Endothelial cell of umbilical vein (primary cell): Measurements from ENCODE around the gene MOK. TPM values are rescaled to one million over a fixed set of nuclear protein-coding genes. Genes with fewer than 3 reads are reported as not detected.

Source experiments
- BruUV-seq: library from RNA; stranded (reverse); fragments of 400-500 nt; replicated peaks from 2 replicates; lab custom pipeline; 2021; lab: Mats Ljungman, UMichigan
- CTCF ChIA-PET: fragments of 300-600, 350-600 bp; sonication (Branson Sonifier 250); formaldehyde crosslinking; loops from one replicate; lab custom pipeline; 2021; ENCODE audit warnings: antibody characterized with exemption, inconsistent platforms; lab: Charles Lee
- POLR2A ChIA-PET: fragments of 300-600, 350-600 bp; sonication (Branson Sonifier 250); formaldehyde crosslinking; loops from one replicate; lab custom pipeline; 2021; ENCODE audit warnings: antibody characterized with exemption, inconsistent platforms; lab: Charles Lee
- DNase-seq: peaks from one replicate; pipeline ENCODE4 v3.0.0-alpha.2; 2011; ENCODE audit warnings: low read depth, low spot score
- FAIRE-seq: peaks from 2 replicates; lab custom pipeline; 2011; peaks lifted over from hg19 to GRCh38; lab: Jason Lieb, UNC
- H2AFZ ChIP-seq: 2 replicates; pipeline ENCODE4 v1.6.0; 2012; ENCODE audit warnings: low read depth, low read length, control low read depth, inconsistent platforms
- H3K27ac ChIP-seq: 2 replicates; pipeline ENCODE4 v1.5.1; 2011; ENCODE audit warnings: low read depth, mild to moderate bottlenecking, control low read depth, low read length, moderate library complexity; ENCODE audit not compliant: insufficient read depth
- H3K27me3 ChIP-seq, 2 experiments: 2 replicates each; pipeline versions ENCODE4 v1.6.0 to v1.6.1; 2011; ENCODE audit warnings: low read length in 2 of 2, mixed read lengths in 1 of 2; ENCODE audit not compliant: control insufficient read depth in 2 of 2, insufficient read depth in 2 of 2
- H3K36me3 ChIP-seq, 2 experiments: 2 replicates in 1 of 2; 3 replicates in 1 of 2; pipeline ENCODE4 v1.5.1; 2011; ENCODE audit warnings: low read length in 2 of 2, mild to moderate bottlenecking in 1 of 2, moderate library complexity in 1 of 2; ENCODE audit not compliant: control insufficient read depth in 2 of 2, insufficient read depth in 2 of 2; ENCODE audit errors: extremely low read depth in 1 of 2
- H3K4me1 ChIP-seq: 3 replicates; pipeline ENCODE4 v1.5.1; 2011; ENCODE audit warnings: mild to moderate bottlenecking, low read length; ENCODE audit not compliant: control insufficient read depth, insufficient read depth; ENCODE audit errors: extremely low read depth
- H3K4me2 ChIP-seq: 2 replicates; pipeline ENCODE4 v1.6.1; 2011; ENCODE audit warnings: low read length, control low read depth, mixed read lengths; ENCODE audit not compliant: insufficient read depth
- H3K4me3 ChIP-seq, 3 experiments: fragments of 200-600 bp in 1 of 3; sonication (generic), shearing (Covaris generic) in 1 of 3; replicated peaks in 1 of 3; 2 replicates each; pipeline ENCODE4 v1.5.1; 2011 to 2016; ENCODE audit warnings: control low read depth in 3 of 3, low read length in 3 of 3, mild to moderate bottlenecking in 2 of 3, inconsistent platforms in 1 of 3, low read depth in 1 of 3, moderate library complexity in 1 of 3; ENCODE audit not compliant: insufficient read depth in 1 of 3
- H3K79me2 ChIP-seq: 2 replicates; pipeline ENCODE4 v1.6.0; 2012; ENCODE audit warnings: low read length, inconsistent platforms; ENCODE audit not compliant: control insufficient read depth, insufficient read depth
- H3K9ac ChIP-seq: replicated peaks from 2 replicates; pipeline ENCODE3; 2011; ENCODE audit warnings: low read length, control low read depth; ENCODE audit not compliant: insufficient read depth; ENCODE audit errors: extremely low read depth
- H3K9me1 ChIP-seq: replicated peaks from 3 replicates; pipeline ENCODE4 v1.6.0; 2011; ENCODE audit warnings: mild to moderate bottlenecking, low read length; ENCODE audit not compliant: control insufficient read depth, insufficient read depth; ENCODE audit errors: extremely low read depth
- H3K9me3 ChIP-seq: replicated peaks from 2 replicates; pipeline ENCODE4 v1.5.1; 2012; ENCODE audit warnings: low read length, inconsistent platforms; ENCODE audit not compliant: control insufficient read depth, insufficient read depth
- H4K20me1 ChIP-seq: replicated peaks from 2 replicates; pipeline ENCODE3; 2011; ENCODE audit warnings: mild to moderate bottlenecking, low read length; ENCODE audit not compliant: control insufficient read depth, insufficient read depth; ENCODE audit errors: extremely low read depth
- EZH2 ChIP-seq: IDR thresholded peaks from 2 replicates; pipeline ENCODE4 v1.6.1; 2012; ENCODE audit warnings: borderline replicate concordance, low read depth, mild to moderate bottlenecking, moderate library complexity, low read length, inconsistent platforms; ENCODE audit not compliant: severe bottlenecking
- FOS ChIP-seq: IDR thresholded peaks from 2 replicates; pipeline ENCODE4 v1.6.1; 2011; ENCODE audit warnings: mild to moderate bottlenecking, low read length, moderate library complexity, borderline replicate concordance; ENCODE audit not compliant: insufficient read depth
- GATA2 ChIP-seq: IDR thresholded peaks from 2 replicates; pipeline ENCODE4 v1.7.0; 2011; ENCODE audit warnings: low read depth, mild to moderate bottlenecking, moderate library complexity, mixed read lengths, low read length; ENCODE audit not compliant: insufficient read length, insufficient read depth
- JUN ChIP-seq: IDR thresholded peaks from 2 replicates; pipeline ENCODE4 v1.6.1; 2011; ENCODE audit warnings: borderline replicate concordance, low read depth; ENCODE audit not compliant: insufficient read length, insufficient read depth
- MYC ChIP-seq: IDR thresholded peaks from one replicate; pipeline ENCODE4 v1.6.1; 2011; ENCODE audit warnings: mild to moderate bottlenecking, low read depth, low read length
- POLR2A ChIP-seq: IDR thresholded peaks from 2 replicates; pipeline ENCODE4 v1.6.1; 2012; ENCODE audit warnings: low read depth, mild to moderate bottlenecking, control low read depth, low read length
- POLR2AphosphoS5 ChIP-seq: IDR thresholded peaks from 2 replicates; pipeline ENCODE4 v1.6.1; 2012; ENCODE audit warnings: low read depth, mild to moderate bottlenecking, control low read depth, low read length, moderate library complexity; ENCODE audit not compliant: insufficient read depth
- dilution Hi-C: fragments of 300-500 bp; cut with MboI; formaldehyde crosslinking; loops from one replicate; pipeline ENCODE4 v1.15.0; 2019; ENCODE audit warnings: low sequenced_read_pairs; ENCODE audit not compliant: extremely low pct_ligation_motif_present
- intact Hi-C: fragments of 100-400 bp; cut with micrococcal nuclease; formaldehyde crosslinking; loops from one replicate; pipeline ENCODE4 v1.10.0; 2022
- polyA plus RNA-seq, 4 experiments: library from polyadenylated mRNA; depleted of rRNA in 3 of 4; stranded (reverse) in 3 of 4; unstranded in 1 of 4; fragments of >200 nt; gene quantifications; 2 replicates each; pipeline versions ENCODE4 v1.2.1 to v1.2.3, GENCODE V29; 2011 to 2012; ENCODE audit warnings: missing spikeins in 1 of 4
- total RNA-seq: library from RNA; stranded (reverse); gene quantifications from 2 replicates; pipeline ENCODE4 v1.2.3, GENCODE V29; 2021
- TF ChIP-seq, protein P1 (sequence below): IDR thresholded peaks from 2 replicates; pipeline ENCODE4 v1.6.1; 2011; ENCODE audit not compliant: insufficient read depth, insufficient read length
- TF ChIP-seq, protein P2 (sequence below), 2 donors: IDR thresholded peaks; 1 replicate in 1 of 2; 2 replicates in 1 of 2; pipeline ENCODE4 v1.5.1; 2011; ENCODE audit warnings: low read length in 2 of 2, mild to moderate bottlenecking in 2 of 2, moderate library complexity in 2 of 2, control low read depth in 1 of 2, inconsistent platforms in 1 of 2, low read depth in 1 of 2; ENCODE audit not compliant: insufficient read depth in 1 of 2; ENCODE audit errors: extremely low read depth in 1 of 2

MOK gene
- total and polyA plus RNA-seq, 2 donors (not counting 3 experiments of a cell fraction or from before 2014, with no cell fraction given) = 6.1 to 8.6 TPM

DNA sequence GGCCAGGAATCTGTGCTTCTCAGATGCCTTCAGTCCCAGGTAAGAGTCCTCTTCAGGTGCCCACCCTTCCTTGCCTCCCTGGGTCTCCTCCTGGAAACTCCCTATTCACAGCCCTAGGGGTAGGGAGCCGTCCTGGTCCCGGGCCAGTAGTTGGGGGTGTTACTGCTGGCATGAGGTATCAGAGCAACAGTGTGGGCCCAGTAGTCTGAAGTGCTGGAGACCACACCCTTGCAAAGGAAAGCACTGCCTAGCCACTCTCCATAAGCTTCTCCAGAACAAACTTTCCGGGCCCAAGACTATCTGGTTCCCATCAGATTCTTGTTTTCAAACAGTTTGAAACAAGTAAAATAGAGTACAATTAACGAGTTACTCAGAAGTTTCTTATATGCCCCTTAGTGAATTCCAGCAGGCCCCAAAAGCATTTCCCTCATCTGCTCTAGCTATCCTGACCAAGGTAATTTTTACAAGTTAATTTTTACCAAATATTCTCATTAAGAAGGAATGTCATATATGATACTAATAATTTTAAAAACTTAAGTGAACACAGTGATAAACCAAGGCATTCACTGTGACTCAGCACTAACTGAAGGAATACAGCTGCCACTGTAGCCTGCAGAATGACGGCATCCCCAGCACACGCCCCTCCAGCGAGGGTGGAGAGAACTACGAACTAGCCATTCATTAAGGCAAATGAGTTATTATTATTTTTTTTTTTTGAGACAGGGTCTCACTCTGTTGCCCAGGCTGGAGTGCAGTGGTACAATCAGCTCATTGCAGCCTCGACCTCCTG is 49.4 kb downstream of the MOK start:
- Histone ChIP-seq H3K36me3 (no peaks in the 10 kb centered on the region), H3K9me1 (no peaks in the 10 kb centered on the region), H3K27me3 (no peaks in the 10 kb centered on the region), H2AFZ (no peak overlapping the region), H4K20me1 (no peaks in the 10 kb centered on the region), H3K9ac (no peak overlapping the region), H3K4me1 (no peaks in the 10 kb centered on the region), H3K4me2 (no peak overlapping the region), H3K27ac (no peak overlapping the region), H3K9me3 (no peaks in the 10 kb centered on the region), H3K79me2 (no peaks in the 10 kb centered on the region), H3K4me3 (no peak overlapping the region)
- DNase-seq (no peak), FAIRE-seq (no peak)
- dilution Hi-C loops = no loop called here
- ChIA-PET POLR2A (no interaction called here), CTCF (no interaction called here)
- no TSS peak for BruUV-seq
- intact Hi-C loops = no loop called here
- TF ChIP-seq EZH2 (no peak), MYC (no peak)
- TF ChIP-seq, protein P1, sequence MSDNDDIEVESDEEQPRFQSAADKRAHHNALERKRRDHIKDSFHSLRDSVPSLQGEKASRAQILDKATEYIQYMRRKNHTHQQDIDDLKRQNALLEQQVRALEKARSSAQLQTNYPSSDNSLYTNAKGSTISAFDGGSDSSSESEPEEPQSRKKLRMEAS = no peak

DNA sequence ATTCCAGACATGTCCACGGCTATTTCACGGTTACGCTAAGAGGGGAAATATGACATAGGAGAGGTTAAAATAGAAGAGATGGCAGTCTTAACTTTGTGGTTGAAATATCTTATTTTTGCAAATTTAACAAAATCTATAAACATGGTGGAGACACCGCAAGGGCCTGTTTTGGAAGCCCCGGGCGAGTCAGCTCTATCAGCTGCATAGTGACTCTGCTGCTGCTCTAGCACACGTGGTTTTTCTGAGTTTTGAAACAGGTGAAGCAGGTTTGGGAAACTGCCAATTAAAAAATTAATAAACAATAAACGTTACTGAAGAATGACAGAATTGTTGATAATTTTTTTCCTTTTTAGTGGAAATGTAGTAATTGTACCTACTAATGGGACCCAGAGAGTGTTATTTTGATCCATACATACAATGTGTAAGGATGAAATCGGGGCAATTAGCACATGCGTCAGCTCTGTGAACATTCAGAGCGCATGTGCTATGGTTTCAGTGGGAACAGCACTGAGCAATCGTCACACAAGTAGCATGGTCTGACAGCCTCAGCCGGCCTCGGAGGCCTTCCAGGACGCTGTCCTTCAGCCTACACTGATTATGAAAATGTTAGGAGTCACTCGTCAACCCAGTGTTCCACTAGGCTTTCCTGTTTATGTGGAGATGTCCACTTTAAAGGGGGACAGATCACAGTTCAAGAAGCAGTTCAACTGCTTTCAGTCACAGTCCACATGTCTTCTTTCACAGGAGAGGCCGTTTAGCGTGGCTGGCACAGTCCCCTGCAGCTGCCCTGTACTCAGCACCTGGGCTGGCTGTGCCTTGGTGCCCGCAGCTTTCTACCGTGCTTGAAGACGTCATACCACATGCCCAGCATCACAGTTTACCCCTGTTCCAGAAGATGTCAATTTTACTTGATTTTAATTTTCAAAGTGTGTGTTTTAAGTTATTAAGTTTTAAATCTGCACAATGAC is 51.8 kb downstream of the MOK start:
- FAIRE-seq (no peak), DNase-seq (no peak)
- H3K4me1 ChIP-seq = no peaks in the 10 kb centered on the region
- dilution Hi-C loops (no loop called here), intact Hi-C loops (no loop called here)
- H3K79me2 ChIP-seq = no peaks in the 10 kb centered on the region
- H3K27ac ChIP-seq = no peak overlapping the region
- no peak overlapping the region for H3K9ac ChIP-seq
- H2AFZ ChIP-seq = no peak overlapping the region
- no peaks in the 10 kb centered on the region for H3K36me3 ChIP-seq
- no peaks in the 10 kb centered on the region for H3K9me1 ChIP-seq
- no peaks in the 10 kb centered on the region for H4K20me1 ChIP-seq
- ChIA-PET POLR2A (no interaction called here), CTCF (no interaction called here)
- H3K4me2 ChIP-seq = no peak overlapping the region
- H3K4me3 ChIP-seq = no peak overlapping the region
- H3K9me3 ChIP-seq = no peaks in the 10 kb centered on the region
- TF ChIP-seq, protein P2, sequence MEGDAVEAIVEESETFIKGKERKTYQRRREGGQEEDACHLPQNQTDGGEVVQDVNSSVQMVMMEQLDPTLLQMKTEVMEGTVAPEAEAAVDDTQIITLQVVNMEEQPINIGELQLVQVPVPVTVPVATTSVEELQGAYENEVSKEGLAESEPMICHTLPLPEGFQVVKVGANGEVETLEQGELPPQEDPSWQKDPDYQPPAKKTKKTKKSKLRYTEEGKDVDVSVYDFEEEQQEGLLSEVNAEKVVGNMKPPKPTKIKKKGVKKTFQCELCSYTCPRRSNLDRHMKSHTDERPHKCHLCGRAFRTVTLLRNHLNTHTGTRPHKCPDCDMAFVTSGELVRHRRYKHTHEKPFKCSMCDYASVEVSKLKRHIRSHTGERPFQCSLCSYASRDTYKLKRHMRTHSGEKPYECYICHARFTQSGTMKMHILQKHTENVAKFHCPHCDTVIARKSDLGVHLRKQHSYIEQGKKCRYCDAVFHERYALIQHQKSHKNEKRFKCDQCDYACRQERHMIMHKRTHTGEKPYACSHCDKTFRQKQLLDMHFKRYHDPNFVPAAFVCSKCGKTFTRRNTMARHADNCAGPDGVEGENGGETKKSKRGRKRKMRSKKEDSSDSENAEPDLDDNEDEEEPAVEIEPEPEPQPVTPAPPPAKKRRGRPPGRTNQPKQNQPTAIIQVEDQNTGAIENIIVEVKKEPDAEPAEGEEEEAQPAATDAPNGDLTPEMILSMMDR (IDR thresholded peaks at IDR 0.05; ENCODE audit: extremely low read depth in 1 of 2, insufficient read depth in 1 of 2, low read depth in 1 of 2, low read length in 2 of 2) = no peak
- TF ChIP-seq GATA2 (no peak), MYC (no peak), POLR2A (no peak), EZH2 (no peak), POLR2AphosphoS5 (no peak), JUN (no peak), FOS (no peak)
- TF ChIP-seq, protein P1 = no peak
- BruUV-seq = no TSS peak
- H3K27me3 ChIP-seq = no peaks in the 10 kb centered on the region
